ENCODE data around the gene LCA5L. TPM values are rescaled to one million over a fixed set of nuclear protein-coding genes. Genes with fewer than 3 reads are reported as not detected.

Gene LCA5L
- total and polyA plus RNA-seq, 2 donors from 2014 or later: 3.8 to 4.3 TPM

DNA sequence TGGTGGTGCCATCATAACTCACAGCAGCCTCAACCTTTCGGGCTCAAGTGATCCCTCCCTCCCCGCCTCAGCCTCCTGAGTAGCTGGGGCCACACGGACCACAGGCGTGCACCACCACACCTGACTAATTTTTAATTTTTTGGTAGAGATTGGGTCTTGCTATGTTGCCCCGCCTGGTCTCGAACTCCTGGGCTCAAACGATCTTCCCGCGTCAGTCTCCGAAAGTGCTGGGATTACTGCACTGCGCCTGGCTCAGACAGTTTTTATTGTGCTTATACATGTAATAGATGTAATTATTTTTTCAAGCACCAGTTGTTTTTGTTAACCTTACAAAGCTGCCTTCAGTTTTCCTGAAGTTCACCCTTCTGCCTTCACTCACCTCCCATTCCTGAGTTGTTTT, 58.7 kb downstream of the LCA5L start:
- intact Hi-C loops (cut with DNase I): no loop called here
- Histone ChIP-seq H3K36me3 (ENCODE audit: control insufficient read depth in 2 of 3, insufficient read depth in 3 of 3, low read length in 3 of 3) (peaks cover 0 to 4% (median 2%) of the 10 kb centered on the region in 3 donors), H3K27me3 (ENCODE audit: control insufficient read depth, insufficient read depth, low read length) (no peaks in the 10 kb centered on the region), H3K9ac (ENCODE audit: low read length in 3 of 3) (peak overlapping the region in 1 of 3 donors; percentile 65), H3K9me3 (ENCODE audit: control insufficient read depth in 2 of 3, insufficient read depth in 1 of 3, low read length in 3 of 3) (no peaks in the 10 kb centered on the region), H3K4me1 (ENCODE audit: control insufficient read depth in 2 of 3, insufficient read depth in 2 of 3, low read depth in 1 of 3, low read length in 3 of 3) (peaks cover 3 to 15% (median 10%) of the 10 kb centered on the region in 3 donors), H3K4me3 (ENCODE audit: low read length in 3 of 3) (no peak overlapping the region), H3K27ac (ENCODE audit: low read depth in 2 of 2, low read length in 2 of 2) (no peak overlapping the region)
- FAIRE-seq (no peak), DNase-seq (peak in 1 of 5 donors; percentile 47)
- no peak for TF ChIP-seq CTCF (IDR thresholded peaks at IDR 0.05; ENCODE audit: borderline replicate concordance, extremely low read depth, insufficient read depth)

GRCh38 chr21:39386194-39386593, 59.4 kb downstream of the LCA5L start:
- FAIRE-seq (no peak), DNase-seq (peak in 2 of 5 donors; percentile 33 to 69)
- no peak for TF ChIP-seq CTCF (IDR thresholded peaks at IDR 0.05; ENCODE audit: borderline replicate concordance, extremely low read depth, insufficient read depth)
- peak overlapping the region in 2 of 3 donors; percentile 2 to 65 for H3K9ac ChIP-seq (ENCODE audit: low read length in 3 of 3)
- no peaks in the 10 kb centered on the region for H3K9me3 ChIP-seq (ENCODE audit: control insufficient read depth in 2 of 3, insufficient read depth in 1 of 3, low read length in 3 of 3)
- H3K4me3 ChIP-seq (ENCODE audit: low read length in 3 of 3): peak overlapping the region; percentile 14 to 62 (median 58)
- H3K4me1 ChIP-seq (ENCODE audit: control insufficient read depth in 2 of 3, insufficient read depth in 2 of 3, low read depth in 1 of 3, low read length in 3 of 3): peaks cover 3 to 18% (median 10%) of the 10 kb centered on the region in 3 donors
- H3K27ac ChIP-seq (ENCODE audit: low read depth in 2 of 2, low read length in 2 of 2): peak overlapping the region; percentile 59 to 76
- H3K36me3 ChIP-seq (ENCODE audit: control insufficient read depth in 2 of 3, insufficient read depth in 3 of 3, low read length in 3 of 3): no peaks in the 10 kb centered on the region
- intact Hi-C loops (cut with DNase I): no loop called here
- H3K27me3 ChIP-seq (ENCODE audit: control insufficient read depth, insufficient read depth, low read length): no peaks in the 10 kb centered on the region

GRCh38 chr21:39385299-39386145, 60.1 kb downstream of the LCA5L start:
- peak; percentile 86 to 95 (median 92) for DNase-seq
- H3K27ac ChIP-seq (ENCODE audit: low read depth in 2 of 2, low read length in 2 of 2): peak overlapping the region; percentile 59 to 76
- no peaks in the 10 kb centered on the region for H3K27me3 ChIP-seq (ENCODE audit: control insufficient read depth, insufficient read depth, low read length)
- H3K9ac ChIP-seq (ENCODE audit: low read length in 3 of 3): peak overlapping the region in 2 of 3 donors; percentile 27 to 65
- TF ChIP-seq CTCF (IDR thresholded peaks at IDR 0.05; ENCODE audit: borderline replicate concordance, extremely low read depth, insufficient read depth): no peak
- intact Hi-C loops (cut with DNase I): no loop called here
- peak overlapping the region; percentile 25 to 62 (median 58) for H3K4me3 ChIP-seq (ENCODE audit: low read length in 3 of 3)
- H3K36me3 ChIP-seq (ENCODE audit: control insufficient read depth in 2 of 3, insufficient read depth in 3 of 3, low read length in 3 of 3): no peaks in the 10 kb centered on the region
- no peaks in the 10 kb centered on the region for H3K9me3 ChIP-seq (ENCODE audit: control insufficient read depth in 2 of 3, insufficient read depth in 1 of 3, low read length in 3 of 3)
- peaks cover 3 to 21% (median 14%) of the 10 kb centered on the region in 3 donors for H3K4me1 ChIP-seq (ENCODE audit: control insufficient read depth in 2 of 3, insufficient read depth in 2 of 3, low read depth in 1 of 3, low read length in 3 of 3)
- no peak for FAIRE-seq
